GM23248 (cell line): Measurements from ENCODE around the gene GAK.

ENCODE experiments used
- EZH2 ChIP-seq: fragments of 200-600 bp; sonication (generic); IDR thresholded peaks from 2 replicates; pipeline ENCODE4 v1.6.1; 2018; ENCODE audit warnings: antibody characterized with exemption, mild to moderate bottlenecking; ENCODE audit not compliant: insufficient read depth, poor library complexity, severe bottlenecking
- EZH2phosphoT487 ChIP-seq: fragments of 200-600 bp; sonication (generic); IDR thresholded peaks from 2 replicates; pipeline ENCODE4 v1.6.1; 2018; ENCODE audit warnings: antibody characterized with exemption, moderate library complexity, mild to moderate bottlenecking, low read depth; ENCODE audit not compliant: insufficient read depth

GRCh38 chr4:921830-922331 lies 10.2 kb downstream of the GAK start:
- TF ChIP-seq EZH2: no peak
- TF ChIP-seq EZH2phosphoT487: no peak
